H54 (cell line): ENCODE data around the gene PIKFYVE.

ENCODE experiments used
- DNase-seq: peaks from one replicate; pipeline ENCODE4 v3.0.0; 2011; ENCODE audit warnings: low spot score, mixed read lengths; ENCODE audit not compliant: insufficient read length
- FAIRE-seq: peaks from 3 replicates; lab custom pipeline; 2011; peaks lifted over from hg19 to GRCh38; lab: Jason Lieb, UNC
- POLR2A ChIP-seq: IDR thresholded peaks from 2 replicates; pipeline ENCODE4 v1.6.1; 2011; ENCODE audit warnings: low read depth, mild to moderate bottlenecking, low read length

The PIKFYVE gene

GRCh38 chr2:208297961-208298360, 31.9 kb downstream of the PIKFYVE start:
- DNase-seq (no peak), FAIRE-seq (no peak)
- no peak for TF ChIP-seq POLR2A

- DNase-seq, result no peak
- no peak for FAIRE-seq
- TF ChIP-seq POLR2A, result no peak
These were observed 35.0 kb downstream of the PIKFYVE start for GRCh38 chr2:208300847-208301618.

- DNase-seq (no peak), FAIRE-seq (no peak)
- no peak for TF ChIP-seq POLR2A
These were observed 38.1 kb downstream of the PIKFYVE start for GRCh38 chr2:208304157-208304556.

- DNase-seq (no peak), FAIRE-seq (no peak)
- no peak for TF ChIP-seq POLR2A
These were observed 38.6 kb downstream of the PIKFYVE start for GRCh38 chr2:208304695-208305094.

GRCh38 chr2:208306291-208306690, 40.2 kb downstream of the PIKFYVE start:
- FAIRE-seq, result peak; percentile 57
- no peak for DNase-seq
- no peak for TF ChIP-seq POLR2A

GRCh38 chr2:208311321-208311720, 45.3 kb downstream of the PIKFYVE start:
- no peak for FAIRE-seq
- no peak for DNase-seq
- TF ChIP-seq POLR2A, result no peak

GRCh38 chr2:208311954-208312353, 45.9 kb downstream of the PIKFYVE start:
- FAIRE-seq, result no peak
- no peak for TF ChIP-seq POLR2A

GRCh38 chr2:208315081-208315788, 49.2 kb downstream of the PIKFYVE start:
- no peak for DNase-seq
- no peak for FAIRE-seq
- no peak for TF ChIP-seq POLR2A

More at GRCh38 chr2:208311954-208312353, 45.9 kb downstream of the PIKFYVE start:
- DNase-seq, result no peak

- TF ChIP-seq POLR2A, result no peak
- no peak for FAIRE-seq
- no peak for DNase-seq
These were observed 52.1 kb downstream of the PIKFYVE start for GRCh38 chr2:208318127-208318526.

GRCh38 chr2:208319391-208319790, 53.3 kb downstream of the PIKFYVE start:
- no peak for FAIRE-seq
- DNase-seq, result no peak
- no peak for TF ChIP-seq POLR2A

- TF ChIP-seq POLR2A, result no peak
- no peak for FAIRE-seq
- DNase-seq, result no peak
These were observed 54.6 kb downstream of the PIKFYVE start for GRCh38 chr2:208320686-208321085.

- FAIRE-seq, result no peak
- no peak for DNase-seq
- TF ChIP-seq POLR2A, result no peak
These were observed 60.0 kb downstream of the PIKFYVE start for GRCh38 chr2:208326016-208326415.

- FAIRE-seq (no peak), DNase-seq (no peak)
- no peak for TF ChIP-seq POLR2A
These were observed 63.4 kb downstream of the PIKFYVE start for GRCh38 chr2:208329485-208329884.

- FAIRE-seq, result no peak
- TF ChIP-seq POLR2A, result no peak
- no peak for DNase-seq
These were observed 68.2 kb downstream of the PIKFYVE start for GRCh38 chr2:208334230-208334629.
